ENCODE measurements around the gene FAF1.

FAF1 gene

DNA sequence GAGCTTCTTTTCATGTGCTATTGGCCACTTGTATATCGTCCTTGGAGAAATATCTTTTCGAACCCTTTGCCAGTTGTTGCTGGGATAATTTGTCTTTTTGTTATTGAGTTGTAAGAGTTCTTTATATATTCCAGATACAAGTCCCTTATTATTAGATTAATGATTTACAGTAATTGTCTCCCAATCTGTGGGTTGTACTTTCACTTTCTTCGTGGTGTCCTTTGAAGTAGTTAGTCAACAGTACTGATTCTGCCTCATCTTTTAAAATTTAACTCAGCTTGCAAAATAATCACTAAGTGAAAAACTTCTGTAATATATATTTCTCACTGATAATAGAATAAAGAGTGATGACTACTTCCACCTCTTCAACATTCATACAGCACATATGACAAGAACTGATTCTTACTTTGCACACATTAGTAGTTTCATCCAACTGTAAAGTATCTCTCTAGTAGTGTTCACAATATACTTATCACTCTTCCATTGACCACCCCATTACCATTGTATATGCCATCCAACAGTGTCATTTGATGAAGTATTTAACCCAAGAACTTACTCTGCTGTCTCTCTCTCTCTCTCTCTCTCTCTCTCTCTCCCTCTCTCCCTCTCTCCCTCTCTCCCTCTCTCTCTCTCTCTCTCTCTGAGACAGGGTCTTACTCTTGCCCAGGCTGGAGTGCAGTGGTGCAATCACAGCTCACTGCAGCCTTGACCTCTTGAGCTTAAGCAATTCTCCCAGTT, 432.6 kb downstream of the FAF1 start:
- DNase-seq: no peak

GRCh38 chr1:50526431-50526830, 433.6 kb downstream of the FAF1 start:
- DNase-seq: no peak

GRCh38 chr1:50523548-50523947, 436.5 kb downstream of the FAF1 start:
- DNase-seq: no peak

GRCh38 chr1:50522691-50523342, 437.2 kb downstream of the FAF1 start:
- no peak for DNase-seq

DNA sequence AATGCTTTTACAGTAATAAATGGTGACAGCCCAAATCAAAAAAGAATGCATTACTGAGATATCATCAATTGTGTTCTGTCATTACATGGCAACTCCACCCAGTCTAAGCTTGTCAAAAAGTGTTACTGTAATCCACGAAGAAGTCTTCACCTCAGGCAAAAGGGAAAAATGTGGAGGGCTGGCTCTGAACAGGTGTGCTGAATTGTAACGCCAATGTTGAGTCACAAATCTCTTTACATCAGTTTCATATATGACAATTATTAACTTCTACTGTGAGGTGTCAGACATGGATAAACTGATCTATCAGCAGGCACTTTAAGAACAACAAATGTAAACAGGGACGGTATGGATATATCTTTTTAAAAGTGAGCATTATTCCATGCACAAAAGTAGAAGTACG, 438.4 kb downstream of the FAF1 start:
- no peak for DNase-seq

DNA sequence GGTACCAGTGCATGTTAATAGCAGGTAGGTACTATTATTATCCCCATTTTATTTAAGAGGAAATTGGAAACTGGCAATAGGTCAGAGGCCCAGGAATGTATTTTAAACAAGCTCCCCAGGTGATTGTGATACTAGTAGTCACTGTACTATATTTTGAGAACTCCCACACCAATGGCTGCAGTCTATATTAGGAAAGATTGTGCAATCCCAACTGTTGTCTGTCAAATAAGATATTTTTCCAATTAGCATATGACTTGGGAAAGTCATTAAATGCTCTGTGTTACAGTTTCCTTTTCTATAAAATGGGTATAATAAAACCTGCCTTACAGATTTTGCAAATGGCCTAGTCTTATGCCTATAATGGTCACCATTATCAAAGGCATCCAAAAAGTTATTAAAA, 442.6 kb downstream of the FAF1 start:
- no peak for DNase-seq

DNA sequence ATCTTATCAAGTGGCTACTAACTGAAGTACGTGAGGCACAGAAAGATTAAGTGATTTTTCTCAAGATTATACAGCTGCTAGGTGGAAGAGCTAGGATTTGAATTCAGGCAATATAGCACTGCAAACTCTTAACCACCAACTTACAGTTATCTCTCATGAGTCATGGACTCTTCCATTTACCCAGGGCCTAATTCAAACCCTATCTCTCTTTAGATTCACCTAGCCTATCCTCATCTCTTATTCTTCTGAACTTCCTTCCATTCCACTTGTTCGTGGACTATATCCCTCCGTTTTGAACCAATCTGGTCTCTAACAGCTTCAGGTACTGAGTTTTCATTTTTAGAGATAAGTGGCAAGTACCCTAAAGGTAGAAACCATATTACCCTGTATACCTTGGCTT, 444.0 kb downstream of the FAF1 start:
- DNase-seq: no peak

DNA sequence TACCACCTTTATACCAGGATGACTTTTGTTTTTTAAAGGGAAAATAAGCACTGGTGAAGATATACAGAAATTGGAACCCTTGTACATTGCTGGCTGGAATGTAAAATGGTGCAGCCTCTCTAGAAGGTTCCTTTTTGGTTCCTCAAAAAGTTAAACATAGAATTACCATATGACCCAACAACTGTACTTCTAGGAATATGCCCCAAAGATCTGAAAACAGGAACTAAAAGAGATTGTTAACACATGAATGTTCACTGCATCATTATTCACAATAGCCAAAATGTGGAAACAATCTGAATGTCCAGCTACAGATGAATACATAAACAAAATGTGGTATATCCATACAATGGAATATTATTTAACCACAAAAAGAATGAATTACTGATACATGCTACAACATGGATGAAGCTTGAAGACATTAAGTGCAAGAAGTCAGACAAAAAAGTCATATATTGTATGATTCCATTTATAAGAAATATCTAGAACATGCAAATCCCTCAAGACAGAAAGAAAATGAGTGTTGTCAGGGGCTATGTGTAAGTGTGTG, 452.0 kb downstream of the FAF1 start:
- no peak for DNase-seq

DNA sequence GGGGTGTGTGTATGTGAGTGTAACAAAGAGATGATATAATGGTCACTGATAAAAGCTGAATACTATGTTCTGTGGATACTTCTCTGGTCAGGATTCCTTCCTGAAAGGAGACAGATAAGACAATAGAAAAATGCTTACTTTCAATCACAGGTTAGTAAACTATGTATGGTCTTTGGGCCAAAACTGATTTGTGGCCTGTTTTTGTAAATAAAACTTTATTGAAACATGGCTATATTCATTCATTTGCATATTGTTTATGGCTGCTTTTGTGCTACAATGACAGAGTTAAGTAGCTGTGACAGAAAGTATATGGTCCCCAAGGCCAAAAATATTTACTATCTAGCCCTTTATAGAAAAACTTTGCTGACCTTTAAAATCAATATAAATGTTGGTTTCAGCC, 454.6 kb downstream of the FAF1 start:
- DNase-seq: no peak

DNA sequence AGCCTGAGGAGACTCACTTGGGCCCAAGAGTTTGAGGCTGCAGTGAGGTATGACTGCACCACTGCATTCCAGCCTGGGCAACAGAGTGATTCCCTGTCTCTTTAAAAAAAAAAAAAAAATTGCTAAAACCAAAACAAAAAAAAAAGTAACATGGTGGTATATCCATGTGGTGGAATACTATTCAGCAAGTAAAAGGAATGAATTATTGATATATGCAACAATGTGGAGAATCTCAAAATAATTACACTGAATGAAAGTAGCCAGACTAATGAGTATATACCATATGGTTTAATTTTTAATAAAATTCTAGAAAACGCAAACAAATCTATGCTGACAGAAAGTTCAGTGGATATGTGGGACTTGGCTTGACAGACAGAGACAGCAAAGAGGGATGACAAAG, 456.6 kb downstream of the FAF1 start:
- DNase-seq: no peak

DNA sequence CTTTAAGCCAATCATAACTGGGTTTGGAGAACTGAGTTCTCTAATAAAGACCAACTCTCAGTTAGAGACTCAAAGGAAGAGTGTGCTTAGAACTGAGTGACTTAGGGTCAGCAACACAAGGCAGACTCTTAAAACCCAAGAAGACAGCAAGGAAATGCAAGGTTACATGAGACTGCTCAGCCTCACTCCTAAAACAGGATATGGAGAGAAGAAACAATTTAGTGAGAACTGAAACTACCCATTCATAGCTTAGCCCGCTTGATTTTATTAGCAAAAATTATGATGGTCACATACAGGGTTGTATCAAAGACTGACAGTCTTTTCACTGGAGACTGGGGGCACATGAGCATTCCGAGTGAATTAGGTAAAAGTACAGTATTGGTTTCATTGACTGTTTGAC, 457.9 kb downstream of the FAF1 start:
- DNase-seq: no peak

- DNase-seq: no peak
These were observed 463.1 kb downstream of the FAF1 start for GRCh38 chr1:50497007-50497406.

DNA sequence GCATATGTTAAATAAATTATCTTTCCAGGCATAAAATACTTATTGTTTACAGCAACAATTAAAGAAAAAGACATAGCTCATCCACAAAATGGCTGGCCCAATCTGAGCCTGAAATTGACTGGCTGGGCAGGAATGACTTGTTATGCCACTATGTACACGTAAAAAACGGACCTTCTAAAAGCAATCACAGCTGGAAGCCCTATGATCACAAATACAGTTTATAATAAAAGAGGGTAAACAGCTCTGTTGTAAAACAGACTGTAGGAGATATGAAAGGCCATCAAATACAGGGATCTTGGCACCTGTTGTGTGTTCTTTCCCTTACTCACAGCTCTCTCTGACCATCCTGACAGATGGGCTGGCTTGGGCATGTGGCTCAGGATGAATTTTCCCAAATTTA, 466.4 kb downstream of the FAF1 start:
- peak; percentile 67 for DNase-seq

GRCh38 chr1:50492142-50492541, 467.9 kb downstream of the FAF1 start:
- DNase-seq: no peak

GRCh38 chr1:50491142-50491541, 468.9 kb downstream of the FAF1 start:
- DNase-seq: no peak

DNA sequence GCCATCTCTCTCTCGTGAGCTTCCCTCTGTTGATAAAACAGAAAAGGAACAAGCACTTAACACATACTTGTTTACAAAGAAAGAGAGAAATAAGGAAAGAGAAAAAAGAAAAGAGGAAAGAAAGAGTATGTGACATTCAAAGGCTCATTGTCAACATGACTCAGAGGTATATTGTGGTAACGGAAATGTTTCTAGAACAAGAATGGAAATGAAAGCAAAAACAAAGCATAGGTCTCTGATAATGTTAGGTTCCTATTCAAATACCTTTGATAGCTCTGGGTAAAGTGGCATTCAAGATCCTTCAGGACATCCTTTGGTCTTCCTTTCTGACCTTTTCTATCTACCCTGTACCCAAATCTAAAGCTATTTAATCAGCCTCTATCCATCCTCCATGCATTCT, 469.4 kb downstream of the FAF1 start:
- DNase-seq: no peak

DNA sequence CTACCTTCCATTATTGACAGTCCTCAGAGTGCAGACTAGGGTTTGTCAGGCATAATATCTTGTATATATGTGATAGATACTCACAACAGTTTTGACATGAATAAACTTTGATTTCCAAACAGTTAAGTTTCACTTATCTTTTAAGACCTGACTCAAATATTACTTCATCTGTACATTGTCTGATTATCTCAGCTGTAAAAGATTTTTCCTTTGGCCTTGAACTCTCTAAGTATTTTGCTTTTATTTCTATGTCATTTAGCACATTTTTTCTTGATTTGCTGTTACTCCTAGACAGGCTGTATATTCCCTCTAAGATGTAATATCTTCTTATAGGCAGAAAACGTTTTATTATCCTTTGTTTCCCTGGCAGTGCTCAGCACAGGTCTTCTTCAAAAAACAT, 471.2 kb downstream of the FAF1 start:
- DNase-seq: no peak

DNA sequence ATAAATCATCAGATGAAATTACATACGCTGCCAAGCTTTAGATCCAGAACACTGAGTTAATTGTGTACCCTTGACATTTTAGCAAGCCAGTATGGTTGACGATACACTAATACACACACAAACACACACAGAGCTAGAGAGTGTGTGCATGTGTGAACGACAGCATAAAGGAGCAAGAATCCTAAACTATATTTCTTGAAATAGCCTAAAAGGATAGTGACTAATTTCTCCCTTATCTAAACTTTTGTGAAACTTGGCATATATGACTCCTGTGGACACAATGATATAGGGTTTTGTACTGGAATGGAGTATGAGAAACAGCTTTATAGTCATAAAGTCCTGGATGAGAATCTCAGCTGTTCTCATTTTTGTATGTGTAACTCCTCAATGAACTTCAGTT, 471.7 kb downstream of the FAF1 start:
- DNase-seq: no peak

- no peak for DNase-seq
These were observed 472.3 kb downstream of the FAF1 start for GRCh38 chr1:50487725-50488124.

GRCh38 chr1:50481142-50481736, 478.8 kb downstream of the FAF1 start:
- no peak for DNase-seq

DNA sequence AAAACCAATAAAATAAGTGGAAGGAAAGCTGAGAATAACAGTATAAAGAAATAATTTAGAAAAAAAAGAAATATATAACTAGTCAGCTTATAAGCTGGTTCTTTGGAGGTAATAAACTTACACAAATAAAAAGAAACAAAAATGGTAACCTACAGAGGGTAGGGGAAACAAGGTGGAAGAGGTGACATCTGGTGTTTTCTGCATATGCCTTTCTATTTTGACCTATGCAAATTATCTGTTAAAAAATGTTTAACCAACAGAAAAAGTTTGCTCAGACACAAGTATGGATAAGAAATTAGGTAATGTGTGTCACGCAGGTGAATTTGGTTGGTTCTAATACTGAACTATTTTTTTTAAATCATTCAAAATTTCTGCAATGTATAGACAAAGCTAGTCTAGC, 483.3 kb downstream of the FAF1 start:
- DNase-seq: no peak

GRCh38 chr1:50474859-50475809, 484.9 kb downstream of the FAF1 start:
- no peak for DNase-seq

GRCh38 chr1:50473513-50473912, 486.6 kb downstream of the FAF1 start:
- no peak for DNase-seq
